ENCODE measurements around the gene POLG2.
A peak's percentile ranks its signal among the peaks of the same experiment; 100 is the strongest.
"Not testable (repeated sequence)": the region's sequence is repeated elsewhere in the genome, so short reads cannot be mapped to it uniquely, and the experiment has no call there.

POLG2 gene

DNA sequence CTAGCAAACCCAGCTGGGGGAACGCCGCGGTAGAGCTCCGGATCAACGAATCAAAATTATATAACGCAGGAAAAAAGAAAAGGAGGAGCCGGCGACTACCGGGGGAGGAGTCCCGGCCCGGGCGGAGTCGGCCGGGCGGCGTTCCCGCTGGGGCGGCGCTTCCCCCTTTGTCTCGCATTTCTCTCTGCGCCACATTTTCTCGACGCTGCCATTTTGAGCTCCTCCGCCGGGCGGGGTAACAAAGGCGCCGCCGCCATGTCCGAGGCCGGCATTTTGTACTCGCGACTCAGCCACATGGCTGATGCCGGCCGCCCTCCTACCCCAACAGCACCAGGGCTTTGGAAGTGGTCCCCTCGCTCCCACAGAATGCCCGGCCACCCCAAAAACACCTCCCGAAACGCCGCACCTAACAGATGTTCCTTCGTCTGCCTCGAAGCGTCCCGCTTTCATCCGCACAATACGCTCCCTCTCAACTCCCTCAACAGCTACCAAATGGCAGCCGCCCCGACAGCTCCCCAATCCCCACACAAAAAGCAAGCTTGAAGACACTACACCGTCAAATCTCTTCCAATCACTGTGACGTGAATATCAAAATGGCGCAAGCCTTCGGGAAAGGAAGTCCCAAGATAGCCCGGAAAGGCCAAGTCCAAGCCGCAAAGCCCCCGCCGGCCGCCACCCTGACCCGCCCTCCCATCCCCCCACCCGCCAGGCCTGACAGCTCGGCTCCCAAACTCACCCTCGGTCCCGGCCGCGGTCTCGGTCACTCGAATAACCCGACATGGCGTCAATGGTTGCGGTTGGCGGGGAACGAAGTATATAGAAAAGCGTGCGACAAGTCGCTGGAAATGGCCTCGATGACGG, 8.7 kb upstream of the POLG2 start:
- DNase-seq: peak; percentile 74 to 82

DNA sequence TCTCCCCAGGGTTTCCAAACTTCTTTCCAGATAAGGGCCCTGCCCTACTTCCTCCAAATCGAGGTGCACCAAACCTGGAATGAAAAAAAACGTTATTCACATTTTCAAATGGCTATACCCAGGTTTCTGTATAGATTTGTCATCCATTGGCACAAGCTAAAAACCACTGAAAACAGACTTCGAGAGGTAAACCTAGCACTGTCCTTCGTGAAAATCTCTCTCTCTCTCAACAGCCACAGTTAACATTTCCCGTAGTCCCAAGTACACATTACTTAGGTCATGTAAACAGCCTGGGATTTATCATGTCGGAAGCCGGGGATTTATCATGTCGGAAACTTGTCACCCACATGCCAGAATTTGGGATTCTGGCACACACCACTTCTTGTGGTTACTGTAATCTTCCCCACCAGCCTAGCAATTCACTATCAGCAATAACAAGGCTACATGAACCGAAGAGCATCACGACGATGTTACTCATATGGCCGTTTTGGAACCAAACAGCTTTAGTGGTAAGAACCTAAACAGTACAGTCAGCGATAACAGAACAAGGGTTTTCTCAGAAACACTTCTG, 8.0 kb upstream of the POLG2 start:
- no peak for DNase-seq

DNA sequence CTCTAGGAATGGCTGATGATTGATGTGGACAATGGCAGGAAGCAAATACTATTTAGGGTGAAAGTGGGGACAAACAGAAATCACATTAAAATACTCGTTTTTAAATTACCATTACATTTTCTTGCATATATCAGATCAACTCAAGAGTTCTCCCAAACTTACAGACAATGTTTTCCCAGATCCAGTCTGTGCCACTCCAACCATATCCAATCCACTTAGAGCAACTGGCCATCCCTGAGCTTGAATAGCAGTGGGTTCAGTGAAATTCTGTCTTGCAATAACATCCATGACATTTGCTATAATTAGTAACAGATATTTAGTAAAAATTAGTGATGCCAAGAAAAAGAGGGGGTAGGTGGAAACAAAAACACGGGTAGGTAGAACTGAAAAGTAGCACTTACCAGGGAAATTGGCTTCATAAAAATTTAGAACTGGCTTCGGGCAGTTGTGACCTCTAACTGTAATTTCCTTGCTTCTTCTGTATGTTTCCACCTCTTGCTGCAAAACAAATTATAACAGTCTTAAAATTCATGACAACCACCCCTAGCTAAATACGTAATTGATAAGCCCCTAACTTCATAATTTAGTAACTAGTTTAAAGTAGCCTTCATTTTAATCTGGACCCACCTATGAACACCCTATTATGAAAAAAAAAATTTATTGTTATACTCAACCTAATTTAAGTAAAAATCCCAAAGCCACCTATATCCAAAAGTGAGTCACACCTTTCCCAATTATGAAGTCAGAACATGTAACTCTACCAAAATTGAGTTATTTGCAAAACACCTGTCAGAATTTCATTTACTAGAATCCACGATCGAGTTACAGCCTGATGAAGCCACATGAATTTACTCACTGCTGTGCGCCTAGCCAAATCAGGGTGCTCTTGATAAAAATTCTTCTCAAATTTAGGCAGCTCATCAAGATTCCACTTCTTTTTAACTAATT, 7.2 kb upstream of the POLG2 start:
- no peak for DNase-seq

DNA sequence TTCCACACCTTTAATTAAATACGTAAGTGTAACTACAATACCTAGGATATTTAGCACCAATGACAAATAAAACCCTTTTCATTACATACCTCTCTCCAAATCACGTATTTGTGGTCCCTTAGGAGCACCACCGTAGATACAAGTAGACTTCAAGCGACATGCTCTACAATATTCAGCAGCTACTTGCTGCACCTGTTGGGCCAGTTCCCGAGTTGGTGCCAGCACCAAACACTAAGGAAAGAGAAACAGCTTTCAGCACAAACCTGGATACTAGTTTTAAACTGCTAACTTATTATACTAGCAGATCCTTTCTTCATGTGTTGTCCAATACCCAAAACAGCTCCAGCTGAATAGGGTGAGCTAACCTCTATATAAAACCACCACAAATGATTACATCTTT, 6.5 kb upstream of the POLG2 start:
- DNase-seq: no peak

DNA sequence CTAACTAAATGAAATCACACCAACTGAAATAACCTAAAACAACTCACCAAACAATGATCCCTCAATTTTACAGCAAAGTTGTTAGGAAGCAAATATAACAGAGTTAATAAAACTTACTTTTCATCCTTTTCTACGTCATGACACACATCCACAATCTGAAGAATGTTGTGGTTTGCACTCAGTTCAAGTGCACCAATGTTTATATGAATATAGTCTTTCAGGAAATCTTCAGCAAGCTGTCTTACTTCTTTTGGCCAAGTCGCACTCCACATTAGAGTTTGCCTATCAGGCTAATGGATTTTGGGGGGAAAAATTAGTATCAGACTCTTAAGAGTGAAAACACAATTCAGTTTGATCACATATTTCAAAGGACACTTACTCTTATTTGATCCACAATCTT, 6.0 kb upstream of the POLG2 start:
- DNase-seq: no peak

DNA sequence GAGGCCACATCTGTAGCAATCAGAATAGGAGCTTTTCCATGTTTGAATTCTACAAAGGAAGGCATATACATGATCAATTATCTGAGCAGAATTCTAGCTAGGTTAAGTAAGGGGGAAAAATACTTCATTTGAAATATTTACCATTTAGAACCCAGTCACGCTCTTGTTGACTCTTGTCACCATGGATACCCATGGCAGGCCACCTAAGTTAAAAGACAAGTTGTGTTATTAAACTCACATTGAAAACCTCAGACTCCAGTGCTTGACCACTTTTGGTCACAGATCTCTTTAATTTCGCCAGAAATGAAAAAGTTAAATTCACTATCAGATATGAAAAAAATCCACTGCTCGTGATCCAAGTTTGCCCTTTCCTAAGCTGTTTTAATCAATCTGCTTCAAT, 5.2 kb upstream of the POLG2 start:
- DNase-seq: no peak

DNA sequence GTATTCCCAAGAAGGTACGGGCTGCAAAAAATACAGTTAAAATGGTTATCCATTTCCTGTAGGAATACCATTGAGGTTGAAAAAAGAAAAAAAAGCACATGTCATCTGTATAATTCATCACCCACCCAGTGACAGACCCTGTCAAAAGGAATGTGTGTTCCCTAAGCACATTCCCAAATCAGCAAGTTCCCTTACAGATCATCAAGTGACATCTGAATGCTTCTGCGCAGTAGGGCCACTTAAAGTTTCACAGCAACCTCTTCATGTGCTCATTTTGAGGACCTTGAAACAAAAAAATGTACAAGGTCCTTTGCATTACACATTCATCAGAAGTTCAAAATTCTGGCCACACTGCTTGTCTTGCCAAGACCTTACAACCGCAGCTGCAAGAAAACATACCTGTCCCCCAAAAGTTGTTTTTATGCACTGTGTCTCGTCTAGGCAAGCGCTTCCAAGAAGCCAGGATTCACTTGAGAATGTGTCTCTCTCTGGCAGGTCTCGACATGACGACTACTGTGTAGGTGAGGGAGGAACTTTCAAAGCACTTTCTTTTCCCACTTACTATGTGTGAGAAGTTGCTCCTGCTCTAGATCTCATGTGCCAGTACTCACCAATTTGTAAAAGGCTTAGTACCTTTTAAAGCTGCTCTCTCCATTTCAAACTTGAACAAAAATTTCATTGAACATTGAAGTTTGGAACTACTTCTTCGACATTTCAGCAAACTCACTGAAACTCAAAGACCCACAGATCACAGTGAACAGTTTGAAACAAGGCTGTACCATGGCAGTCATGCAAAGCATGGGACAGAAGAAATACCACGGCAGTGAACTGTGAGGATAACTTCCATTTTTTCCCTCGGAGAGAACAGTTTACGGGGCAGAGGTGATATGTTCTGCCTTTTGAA, 4.3 kb upstream of the POLG2 start:
- DNase-seq: no peak

DNA sequence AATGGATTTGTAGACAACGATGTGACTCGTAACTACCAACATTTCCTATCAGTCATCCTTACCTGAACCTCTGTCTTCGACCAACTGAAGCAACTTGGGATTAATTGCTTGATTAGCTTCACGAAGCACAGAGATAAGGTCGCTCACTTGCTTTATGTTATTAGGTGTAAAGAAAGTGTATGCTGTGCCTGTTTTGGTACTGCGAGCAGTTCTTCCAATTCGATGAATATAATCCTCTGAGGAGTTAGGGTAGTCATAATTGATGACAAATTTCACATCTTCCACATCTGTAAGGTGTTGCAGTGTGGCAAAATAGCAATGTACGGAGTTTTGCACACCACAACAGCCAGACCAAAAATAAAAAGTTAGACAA, 3.6 kb upstream of the POLG2 start:
- DNase-seq: no peak

DNA sequence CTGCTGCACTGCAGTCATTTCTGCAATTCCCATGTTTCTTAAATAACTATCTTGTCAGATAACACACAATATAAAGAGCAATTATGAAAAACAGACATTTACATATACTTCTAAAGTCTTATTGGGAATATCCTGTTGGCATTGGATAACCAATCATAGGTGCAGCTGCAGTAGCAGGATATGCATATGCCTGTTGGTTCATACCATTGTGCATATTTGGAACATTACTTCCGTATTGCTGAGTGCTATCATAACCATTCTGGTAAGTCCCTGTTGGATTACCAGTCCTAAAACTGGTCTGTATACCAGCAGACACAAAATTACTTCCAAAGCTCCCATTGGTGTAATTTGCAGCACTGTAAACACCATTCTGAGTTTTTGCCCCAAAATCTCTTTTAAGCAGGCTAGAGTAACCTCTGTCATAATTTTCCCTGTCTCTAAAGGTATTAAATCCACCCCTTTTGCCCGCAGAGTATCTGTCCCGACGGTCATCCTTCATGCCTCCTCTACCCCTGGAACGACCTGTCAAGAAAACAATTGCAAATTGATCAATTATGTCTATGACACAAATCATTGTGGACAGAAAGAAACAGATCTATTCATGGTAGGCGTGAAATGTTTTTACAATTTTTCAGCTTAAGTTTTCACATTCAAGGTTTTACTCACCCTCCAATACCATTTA, 3.1 kb upstream of the POLG2 start:
- no peak for DNase-seq

DNA sequence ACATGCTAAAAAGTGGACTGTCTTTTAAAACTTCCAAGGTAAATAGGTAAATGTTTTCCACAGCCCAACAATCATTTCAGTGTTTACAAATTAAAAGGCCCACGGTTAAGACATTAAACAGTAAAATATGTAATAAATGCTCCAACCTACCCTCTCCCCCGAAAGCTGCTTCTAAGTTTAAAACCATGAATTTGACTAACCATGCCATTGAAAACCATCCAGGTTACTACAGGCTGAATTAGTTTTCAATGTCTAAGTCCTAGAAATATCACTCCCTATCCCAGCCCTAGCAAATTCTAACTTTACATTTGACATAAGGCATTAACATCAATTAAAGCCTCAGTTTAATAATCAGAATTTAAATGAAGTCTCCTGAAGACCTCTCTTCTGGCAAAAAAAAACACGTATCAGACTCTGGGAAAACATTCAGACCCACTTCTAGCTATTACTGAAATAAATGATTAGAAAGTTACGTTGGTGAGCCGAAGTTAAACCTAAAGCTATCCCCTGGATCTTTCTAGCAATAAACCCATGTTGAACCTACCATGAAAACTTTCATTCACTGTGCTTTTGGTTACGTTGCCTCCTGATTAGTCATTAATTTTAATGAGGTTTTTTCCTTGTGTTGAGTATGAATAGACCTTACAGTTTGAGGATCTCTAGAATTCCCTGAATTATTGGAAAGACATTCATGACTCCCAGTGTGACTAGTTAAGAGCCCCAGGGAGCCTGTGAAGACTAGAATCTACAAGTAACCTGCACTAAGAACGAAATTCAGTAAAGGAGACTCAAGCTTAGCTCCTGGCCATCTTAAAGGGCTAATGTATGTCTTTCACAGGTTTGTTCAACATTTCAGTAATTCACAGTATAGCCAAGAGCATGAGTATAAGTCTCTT, 1.7 kb upstream of the POLG2 start:
- no peak for DNase-seq

DNA sequence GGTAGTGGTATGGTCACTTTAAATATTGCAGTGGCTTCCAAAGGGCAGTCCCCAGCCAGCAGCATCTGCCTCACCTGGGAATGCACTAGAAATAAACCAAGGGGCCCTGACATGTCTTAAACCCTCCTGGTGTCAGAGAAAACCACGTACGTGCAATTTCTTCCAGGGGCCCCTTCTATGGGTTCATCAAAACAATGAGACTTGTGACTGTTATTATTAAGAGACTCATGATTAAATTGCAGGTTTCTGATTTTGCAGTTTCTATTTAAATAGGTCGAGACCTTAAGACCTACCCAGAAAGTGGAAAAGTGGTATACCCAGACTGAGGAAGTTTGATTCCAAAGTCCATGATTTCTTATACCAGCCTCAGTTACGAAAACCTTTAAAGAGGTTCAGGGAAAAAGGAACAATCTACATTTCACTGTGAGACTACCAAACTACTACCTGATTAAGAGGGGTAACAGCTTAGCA, 746 bp upstream of the POLG2 start:
- no peak for DNase-seq

DNA sequence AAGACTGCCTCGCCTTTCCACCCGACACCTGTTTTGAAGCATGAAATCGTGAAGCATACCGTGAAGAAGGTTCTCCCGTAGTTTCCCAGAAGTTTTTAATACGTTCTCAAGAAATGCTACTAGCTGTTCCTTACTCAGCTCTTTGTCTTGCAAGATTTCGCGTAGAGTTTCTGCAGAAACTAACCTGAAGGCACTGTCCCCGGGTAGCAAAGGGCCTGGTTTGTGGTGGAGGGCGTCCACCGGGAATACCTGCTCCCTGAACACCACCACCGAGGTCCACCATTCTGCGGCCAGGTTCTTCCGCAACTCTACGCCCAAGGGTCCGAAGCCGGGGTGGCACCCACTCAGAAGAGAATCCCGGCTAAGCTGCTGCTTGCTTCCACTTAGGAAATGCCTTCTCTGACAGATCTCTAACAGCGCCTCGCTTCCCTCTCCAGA, 487 bp downstream of the POLG2 start:
- no peak for DNase-seq

DNA sequence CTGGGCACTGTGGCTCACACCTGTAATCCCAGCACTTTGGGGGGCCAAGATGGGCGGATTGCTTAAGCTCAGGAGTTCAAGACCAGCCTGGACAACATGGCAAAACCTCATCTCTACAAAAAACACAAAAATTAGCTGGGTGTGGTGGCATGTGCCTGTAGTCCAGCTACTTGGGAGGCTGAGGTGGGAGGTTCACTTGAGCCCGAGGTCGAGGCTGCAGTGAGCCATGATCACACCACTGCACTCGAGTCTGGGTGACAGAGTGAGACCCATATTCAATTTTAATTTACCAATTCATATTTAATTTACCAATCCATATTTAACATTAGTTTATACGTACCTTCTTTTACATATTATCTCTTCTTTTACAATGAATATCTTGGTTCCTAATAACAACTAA, 1.6 kb downstream of the POLG2 start:
- not testable (repeated sequence) for DNase-seq

DNA sequence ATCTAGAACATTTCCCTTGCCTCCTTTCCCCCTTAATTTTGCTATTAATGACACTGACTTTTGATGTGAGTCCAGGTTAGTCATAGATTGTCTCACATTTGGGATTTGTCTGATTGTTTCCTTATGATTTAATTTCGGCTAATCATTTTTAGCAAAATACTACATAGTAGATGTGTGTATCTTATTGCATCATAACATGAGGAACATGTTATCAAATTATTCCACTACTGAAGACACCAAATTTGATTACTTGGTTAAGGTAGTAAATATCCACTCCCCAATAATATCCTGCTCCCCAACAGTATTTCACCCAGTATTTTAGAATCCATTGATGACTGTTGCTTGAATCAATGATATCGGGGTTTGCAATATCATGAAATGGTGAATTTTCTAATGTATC, 2.7 kb downstream of the POLG2 start:
- DNase-seq: no peak

DNA sequence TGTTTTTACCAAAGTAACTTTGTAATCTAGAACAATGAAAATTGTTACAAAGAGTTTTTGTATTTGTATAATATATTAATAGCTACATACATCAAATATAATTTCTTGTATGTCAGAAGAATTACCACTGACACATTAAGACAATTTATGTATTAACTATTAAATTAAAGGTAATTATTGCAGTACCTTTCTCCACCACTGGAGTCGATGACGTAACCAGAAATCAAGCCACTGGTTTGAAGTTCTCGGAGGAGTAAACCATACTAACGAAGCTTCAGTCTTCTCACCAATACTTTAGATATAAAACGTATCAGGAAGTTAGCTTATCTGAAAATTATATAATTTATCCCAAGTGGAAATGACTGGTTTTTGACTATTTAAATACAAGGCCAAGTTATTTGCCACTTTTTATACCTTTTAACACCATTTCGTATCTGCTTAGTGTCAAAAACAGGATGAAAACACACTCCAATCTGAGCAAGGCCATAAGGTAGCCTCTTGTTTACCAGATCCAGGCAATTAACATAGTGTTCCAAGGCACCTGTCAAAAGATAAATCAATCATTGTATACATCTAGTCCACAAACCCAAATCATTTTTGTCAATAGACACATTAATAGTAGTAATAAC, 4.3 kb downstream of the POLG2 start:
- DNase-seq: peak in 1 of 2 experiments; percentile 13

DNA sequence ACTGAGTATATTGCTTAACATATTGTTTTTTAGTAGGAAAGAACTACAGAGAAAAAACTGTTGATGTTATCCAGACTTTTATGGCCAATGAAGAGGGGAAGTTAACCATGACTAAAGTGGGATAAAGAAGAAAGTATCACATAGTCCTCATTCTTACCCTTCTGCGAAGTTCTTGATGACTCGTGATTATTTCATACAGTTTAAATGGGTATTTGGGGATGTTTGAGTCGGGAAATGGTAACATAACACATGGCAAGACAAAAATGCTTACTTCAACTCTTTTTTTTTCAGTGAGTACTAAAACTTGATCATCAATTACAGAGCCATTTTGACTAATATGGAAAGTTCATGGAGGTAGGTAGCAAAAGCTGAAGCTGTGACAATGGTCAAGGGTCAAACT, 4.9 kb downstream of the POLG2 start:
- no peak for DNase-seq

DNA sequence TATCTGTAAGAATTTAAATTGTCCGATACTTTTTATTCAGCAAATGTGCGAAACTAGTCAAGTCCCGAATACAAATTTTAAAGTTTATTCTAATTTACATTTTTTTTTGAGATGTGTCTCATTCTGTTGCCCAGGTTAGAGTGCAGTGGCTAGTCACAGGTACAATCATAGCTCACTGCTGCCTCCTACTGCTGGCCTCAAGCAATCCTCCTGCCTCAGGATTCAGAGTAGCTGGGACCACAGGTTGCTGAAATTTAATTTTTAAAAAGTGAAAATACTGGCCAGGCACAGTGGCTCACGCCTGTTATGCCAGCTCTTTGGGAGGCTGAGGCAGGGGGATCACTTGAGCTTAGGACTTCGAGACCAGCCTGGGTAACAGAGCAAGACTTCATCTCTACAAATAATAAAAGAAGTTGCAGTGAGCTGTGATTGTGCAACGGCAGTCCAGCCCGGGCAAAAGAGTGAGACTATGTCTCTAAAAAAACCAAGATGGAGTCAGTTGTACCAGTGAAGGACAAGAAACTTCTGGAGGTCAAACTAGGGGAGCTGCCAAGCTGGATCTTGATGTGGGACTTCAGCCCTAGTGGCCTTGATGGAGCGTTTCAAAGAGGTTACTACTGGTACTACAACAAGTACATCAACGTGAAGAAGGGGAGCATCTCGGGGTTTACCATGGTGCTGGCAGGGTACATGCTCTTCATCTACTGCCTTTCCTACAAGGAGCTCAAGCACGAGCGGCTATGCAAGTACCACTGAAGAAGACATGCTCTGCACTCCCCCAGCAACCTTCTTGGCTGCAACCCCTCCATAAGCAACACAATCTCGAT, 5.6 kb downstream of the POLG2 start:
- peak; percentile 22 to 32 for DNase-seq

DNA sequence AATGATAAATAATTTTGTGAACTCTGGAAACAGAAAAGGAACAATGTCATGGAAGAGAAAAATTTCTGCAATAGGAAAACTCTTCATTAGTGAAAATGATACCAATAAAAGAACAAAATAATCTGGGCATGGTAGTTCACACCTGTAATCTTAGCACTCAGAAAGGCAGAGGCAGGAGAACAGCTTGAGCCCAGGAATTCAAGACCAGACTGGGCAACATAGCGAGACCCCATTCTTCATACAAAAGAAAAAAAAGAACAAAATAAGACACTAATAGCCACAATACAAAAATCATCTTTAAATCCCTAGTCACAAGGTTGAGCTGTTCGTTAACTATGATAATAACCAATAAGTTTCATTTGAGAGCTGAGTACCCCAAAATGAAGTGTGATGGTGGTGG, 8.6 kb downstream of the POLG2 start:
- DNase-seq: no peak

DNA sequence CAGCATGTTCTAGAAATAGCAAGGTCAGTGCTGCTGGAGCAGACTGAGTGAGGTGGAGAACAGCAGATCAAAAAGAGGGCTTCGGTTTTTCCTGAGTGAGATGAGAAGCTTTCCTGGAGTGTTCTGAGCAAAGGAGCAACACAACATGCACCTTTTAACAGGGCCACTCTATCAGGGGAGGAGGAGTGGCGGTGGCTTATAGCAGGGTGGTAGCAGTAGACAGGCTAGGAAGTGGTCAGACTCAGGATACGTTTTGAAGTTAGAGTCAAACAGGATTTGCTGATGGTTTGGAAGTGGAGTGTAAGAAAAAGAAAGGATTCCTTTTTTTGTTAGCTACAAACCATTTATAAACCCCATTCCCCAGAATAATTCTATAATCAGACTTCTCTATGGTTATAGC, 12.5 kb downstream of the POLG2 start:
- no peak for DNase-seq
